ENCODE data around the gene PIGBOS1.

The PIGBOS1 gene

GRCh38 chr15:55267401-55268175 lies 51.3 kb downstream of the PIGBOS1 start:
- in situ Hi-C loops (cut with HindIII; ENCODE audit: low sequenced_read_pairs) = no loop called here
